BE2C (cell line): ENCODE measurements around the gene OR1L8.

Source experiments
- DNase-seq: peaks from one replicate; pipeline ENCODE4 v3.0.0-alpha.2; 2020
- H3K27me3 ChIP-seq: fragments of 250-450 bp; sonication (Bioruptor Pico); 2 replicates; pipeline ENCODE4 v1.5.1; 2020; ENCODE audit warnings: mild to moderate bottlenecking
- H3K36me3 ChIP-seq: fragments of 250-450 bp; sonication (Bioruptor Pico); 2 replicates; pipeline ENCODE4 v1.5.1; 2020; ENCODE audit warnings: mild to moderate bottlenecking
- H3K4me1 ChIP-seq: fragments of 250-450 bp; sonication (Bioruptor Pico); 2 replicates; pipeline ENCODE4 v1.5.1; 2020
- H3K4me3 ChIP-seq: 2 replicates; pipeline ENCODE4 v1.5.1; 2011; ENCODE audit warnings: low read depth, low read length
- H3K9me3 ChIP-seq: fragments of 250-450 bp; sonication (Bioruptor Pico); 2 replicates; pipeline ENCODE4 v1.5.1; 2020
- TF ChIP-seq, protein P1 (sequence below): IDR thresholded peaks from 2 replicates; pipeline ENCODE4 v1.5.1; 2012; ENCODE audit warnings: mild to moderate bottlenecking, low read depth, low read length

OR1L8 gene

GRCh38 chr9:122580360-122580759, 2.8 kb downstream of the OR1L8 start:
- no peak for DNase-seq
- no peaks in the 10 kb centered on the region; the same call in 1 of the 2 replicates for H3K27me3 ChIP-seq
- H3K4me1 ChIP-seq: no peaks in the 10 kb centered on the region
- no peaks in the 10 kb centered on the region for H3K9me3 ChIP-seq
- TF ChIP-seq, protein P1, sequence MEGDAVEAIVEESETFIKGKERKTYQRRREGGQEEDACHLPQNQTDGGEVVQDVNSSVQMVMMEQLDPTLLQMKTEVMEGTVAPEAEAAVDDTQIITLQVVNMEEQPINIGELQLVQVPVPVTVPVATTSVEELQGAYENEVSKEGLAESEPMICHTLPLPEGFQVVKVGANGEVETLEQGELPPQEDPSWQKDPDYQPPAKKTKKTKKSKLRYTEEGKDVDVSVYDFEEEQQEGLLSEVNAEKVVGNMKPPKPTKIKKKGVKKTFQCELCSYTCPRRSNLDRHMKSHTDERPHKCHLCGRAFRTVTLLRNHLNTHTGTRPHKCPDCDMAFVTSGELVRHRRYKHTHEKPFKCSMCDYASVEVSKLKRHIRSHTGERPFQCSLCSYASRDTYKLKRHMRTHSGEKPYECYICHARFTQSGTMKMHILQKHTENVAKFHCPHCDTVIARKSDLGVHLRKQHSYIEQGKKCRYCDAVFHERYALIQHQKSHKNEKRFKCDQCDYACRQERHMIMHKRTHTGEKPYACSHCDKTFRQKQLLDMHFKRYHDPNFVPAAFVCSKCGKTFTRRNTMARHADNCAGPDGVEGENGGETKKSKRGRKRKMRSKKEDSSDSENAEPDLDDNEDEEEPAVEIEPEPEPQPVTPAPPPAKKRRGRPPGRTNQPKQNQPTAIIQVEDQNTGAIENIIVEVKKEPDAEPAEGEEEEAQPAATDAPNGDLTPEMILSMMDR: no peak
- no peaks in the 10 kb centered on the region for H3K36me3 ChIP-seq
- H3K4me3 ChIP-seq: no peak overlapping the region

GRCh38 chr9:122579874-122580273, 3.3 kb downstream of the OR1L8 start:
- no peaks in the 10 kb centered on the region for H3K36me3 ChIP-seq
- no peaks in the 10 kb centered on the region for H3K4me1 ChIP-seq
- no peaks in the 10 kb centered on the region; the same call in 1 of the 2 replicates for H3K27me3 ChIP-seq
- DNase-seq: no peak
- TF ChIP-seq, protein P1: no peak
- no peak overlapping the region for H3K4me3 ChIP-seq
- H3K9me3 ChIP-seq: no peaks in the 10 kb centered on the region

DNA sequence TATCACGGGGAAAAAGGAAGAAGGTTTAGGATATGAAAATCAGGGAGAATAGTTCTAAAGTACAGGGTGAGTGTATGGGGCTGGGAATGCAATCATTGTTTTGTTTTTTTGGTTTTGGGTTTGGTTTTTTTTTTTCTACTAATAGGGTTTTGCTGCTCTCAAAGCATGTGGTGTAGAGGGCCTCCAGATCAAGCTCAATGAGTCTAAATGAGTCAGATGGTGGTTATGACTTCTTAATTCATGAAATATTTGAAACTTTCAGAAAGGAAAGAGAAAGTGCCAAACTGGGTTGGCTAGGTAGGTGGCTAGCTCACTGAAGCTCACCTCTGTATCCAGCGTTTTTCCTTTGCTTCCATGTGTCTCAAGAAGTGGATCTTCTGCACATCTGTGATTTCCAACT, 10.7 kb downstream of the OR1L8 start:
- no peak overlapping the region for H3K4me3 ChIP-seq
- no peak for DNase-seq
- TF ChIP-seq, protein P1: no peak
- H3K4me1 ChIP-seq: no peaks in the 10 kb centered on the region
- peaks cover 3% of the 10 kb centered on the region; the same call in 1 of the 2 replicates for H3K27me3 ChIP-seq
- no peaks in the 10 kb centered on the region for H3K36me3 ChIP-seq
- H3K9me3 ChIP-seq: no peaks in the 10 kb centered on the region

- Histone ChIP-seq H3K9me3 (no peaks in the 10 kb centered on the region), H3K27me3 (0 out of 2 replicates have a peak, but pooled peaks cover 3% of the 10 kb centered on the region), H3K36me3 (no peaks in the 10 kb centered on the region), H3K4me3 (no peak overlapping the region), H3K4me1 (no peaks in the 10 kb centered on the region)
- DNase-seq: no peak
- TF ChIP-seq, protein P1: no peak
Observed at GRCh38 chr9:122567901-122568300, 15.3 kb downstream of the OR1L8 start.

- H3K27me3 ChIP-seq: no peaks in the 10 kb centered on the region
- no peak overlapping the region for H3K4me3 ChIP-seq
- H3K9me3 ChIP-seq: no peaks in the 10 kb centered on the region
- TF ChIP-seq, protein P1: no peak
- no peak for DNase-seq
- H3K4me1 ChIP-seq: no peaks in the 10 kb centered on the region
- no peaks in the 10 kb centered on the region for H3K36me3 ChIP-seq
Observed at GRCh38 chr9:122562134-122562760, 20.9 kb downstream of the OR1L8 start.

GRCh38 chr9:122561446-122561845, 21.7 kb downstream of the OR1L8 start:
- TF ChIP-seq, protein P1: no peak
- DNase-seq: no peak
- H3K4me3 ChIP-seq: no peak overlapping the region
- no peaks in the 10 kb centered on the region for H3K4me1 ChIP-seq
- H3K27me3 ChIP-seq: no peaks in the 10 kb centered on the region
- no peaks in the 10 kb centered on the region for H3K9me3 ChIP-seq
- no peaks in the 10 kb centered on the region for H3K36me3 ChIP-seq
